GM18526 (cell line): ENCODE data around the gene CDYL2.

Experiments used
- POLR2A ChIP-seq: IDR thresholded peaks from 3 replicates; pipeline ENCODE4 v1.6.1; 2011; ENCODE audit not compliant: insufficient read length; ENCODE audit errors: extremely low read depth

CDYL2 gene

GRCh38 chr16:80788027-80788426 lies 16.4 kb downstream of the CDYL2 start:
- TF ChIP-seq POLR2A: no peak

GRCh38 chr16:80784951-80785350 lies 19.4 kb downstream of the CDYL2 start:
- no peak for TF ChIP-seq POLR2A

GRCh38 chr16:80778703-80779102 lies 25.7 kb downstream of the CDYL2 start:
- TF ChIP-seq POLR2A: no peak

- TF ChIP-seq POLR2A: no peak
Measured at GRCh38 chr16:80776856-80777255, 27.5 kb downstream of the CDYL2 start.

- TF ChIP-seq POLR2A: no peak
Measured at GRCh38 chr16:80775450-80775849, 28.9 kb downstream of the CDYL2 start.

- TF ChIP-seq POLR2A: no peak
Measured at GRCh38 chr16:80766798-80767197, 37.6 kb downstream of the CDYL2 start.

GRCh38 chr16:80759419-80760162 lies 44.8 kb downstream of the CDYL2 start:
- TF ChIP-seq POLR2A: no peak

- TF ChIP-seq POLR2A: no peak
Measured at GRCh38 chr16:80754476-80754875, 49.9 kb downstream of the CDYL2 start.

GRCh38 chr16:80752541-80752940 lies 51.9 kb downstream of the CDYL2 start:
- no peak for TF ChIP-seq POLR2A

GRCh38 chr16:80751167-80751566 lies 53.2 kb downstream of the CDYL2 start:
- no peak for TF ChIP-seq POLR2A

GRCh38 chr16:80746231-80746630 lies 58.2 kb downstream of the CDYL2 start:
- TF ChIP-seq POLR2A: no peak

GRCh38 chr16:80744856-80745255 lies 59.5 kb downstream of the CDYL2 start:
- no peak for TF ChIP-seq POLR2A

- TF ChIP-seq POLR2A: no peak
Measured at GRCh38 chr16:80743772-80744171, 60.6 kb downstream of the CDYL2 start.

GRCh38 chr16:80743273-80743672 lies 61.1 kb downstream of the CDYL2 start:
- no peak for TF ChIP-seq POLR2A

- no peak for TF ChIP-seq POLR2A
Measured at GRCh38 chr16:80742331-80742730, 62.1 kb downstream of the CDYL2 start.

- no peak for TF ChIP-seq POLR2A
Measured at GRCh38 chr16:80741724-80742123, 62.7 kb downstream of the CDYL2 start.

GRCh38 chr16:80739523-80739922 lies 64.9 kb downstream of the CDYL2 start:
- TF ChIP-seq POLR2A: no peak
